ENCODE results near the gene CYTH3. TPM values are rescaled to one million over a fixed set of nuclear protein-coding genes. Genes with fewer than 3 reads are reported as not detected.

CYTH3 gene
- total RNA-seq, 1 donor from 2014 or later = 2.6 TPM

- ATAC-seq (ENCODE audit: low read depth) = no peak
- no peak for TF ChIP-seq CTCF (IDR thresholded peaks at IDR 0.05)
- DNase-seq = no peak
- Mint-ChIP-seq H3K36me3 (ENCODE audit: low read depth) (peaks cover 5% of the 10 kb centered on the region), H3K4me1 (no peaks in the 10 kb centered on the region), H3K9me3 (no peaks in the 10 kb centered on the region), H3K4me3 (no peak overlapping the region), H3K27ac (no peak overlapping the region), H3K27me3 (no peaks in the 10 kb centered on the region)
- ChIA-PET POLR2A (no interaction called here), CTCF (no interaction called here)
- intact Hi-C loops (cut with micrococcal nuclease) = no loop called here
Observed at GRCh38 chr7:6172910-6173295, 99.5 kb downstream of the CYTH3 start.

GRCh38 chr7:6172224-6172909, 100.1 kb downstream of the CYTH3 start:
- Mint-ChIP-seq H3K27ac (no peak overlapping the region), H3K4me1 (no peaks in the 10 kb centered on the region), H3K4me3 (no peak overlapping the region), H3K27me3 (no peaks in the 10 kb centered on the region), H3K9me3 (no peaks in the 10 kb centered on the region), H3K36me3 (ENCODE audit: low read depth) (peaks cover 5% of the 10 kb centered on the region)
- TF ChIP-seq CTCF (IDR thresholded peaks at IDR 0.05) = no peak
- ATAC-seq (ENCODE audit: low read depth) (no peak), DNase-seq (no peak)
- CTCF ChIA-PET = no interaction called here
- POLR2A ChIA-PET = no interaction called here
- intact Hi-C loops (cut with micrococcal nuclease) = no loop called here

- POLR2A ChIA-PET = no interaction called here
- no peaks in the 10 kb centered on the region for H3K27me3 Mint-ChIP-seq
- ATAC-seq (ENCODE audit: low read depth) (no peak), DNase-seq (no peak)
- no peaks in the 10 kb centered on the region for H3K9me3 Mint-ChIP-seq
- no peak overlapping the region for H3K27ac Mint-ChIP-seq
- peaks cover 6% of the 10 kb centered on the region for H3K4me1 Mint-ChIP-seq
- H3K36me3 Mint-ChIP-seq (ENCODE audit: low read depth) = peaks cover 4% of the 10 kb centered on the region
- intact Hi-C loops (cut with micrococcal nuclease) = no loop called here
- no peak overlapping the region for H3K4me3 Mint-ChIP-seq
- CTCF ChIA-PET = no interaction called here
- TF ChIP-seq CTCF (IDR thresholded peaks at IDR 0.05) = no peak
Observed at GRCh38 chr7:6171532-6172223, 100.7 kb downstream of the CYTH3 start.

GRCh38 chr7:6170571-6171531, 101.6 kb downstream of the CYTH3 start:
- Mint-ChIP-seq H3K9me3 (no peaks in the 10 kb centered on the region), H3K4me3 (no peak overlapping the region), H3K4me1 (peaks cover 7% of the 10 kb centered on the region), H3K27ac (no peak overlapping the region), H3K27me3 (no peaks in the 10 kb centered on the region), H3K36me3 (ENCODE audit: low read depth) (peaks cover 3% of the 10 kb centered on the region)
- intact Hi-C loops (cut with micrococcal nuclease) = no loop called here
- TF ChIP-seq CTCF (IDR thresholded peaks at IDR 0.05) = no peak
- no peak for ATAC-seq (ENCODE audit: low read depth)
- ChIA-PET CTCF (no interaction called here), POLR2A (no interaction called here)
- DNase-seq = no peak

Measured in activated B cell treated with CpG ODN at 0.5 μM for 24 hours (primary cell).